ENCODE results near the gene FHIT. TPM values are rescaled to one million over a fixed set of nuclear protein-coding genes. Genes with fewer than 3 reads are reported as not detected.

FHIT gene
- total and polyA plus RNA-seq, 4 donors: 2.6 to 21.3 (median 8.7) TPM

GRCh38 chr3:59904296-59904695 lies 1347.0 kb downstream of the FHIT start:
- H3K36me3 ChIP-seq (ENCODE audit: control insufficient read depth in 4 of 4, insufficient read depth in 4 of 4, low read length in 4 of 4): no peaks in the 10 kb centered on the region
- WGBS, 2 donors: 92% methylated on average over 3 of the region's 3 CpGs
- H3K27ac ChIP-seq (ENCODE audit: low read depth in 1 of 2, low read length in 1 of 2): no peak overlapping the region
- H3K27me3 ChIP-seq (ENCODE audit: control insufficient read depth in 3 of 3, insufficient read depth in 3 of 3, low read length in 2 of 3): no peaks in the 10 kb centered on the region
- no peak overlapping the region for H3K4me3 ChIP-seq
- no peaks in the 10 kb centered on the region for H3K4me1 ChIP-seq (ENCODE audit: control insufficient read depth in 5 of 5, insufficient read depth in 5 of 5, low read length in 5 of 5)
- no peaks in the 10 kb centered on the region for H3K9me3 ChIP-seq (ENCODE audit: control insufficient read depth in 4 of 4, insufficient read depth in 3 of 4, low read length in 3 of 4)
- DNase-seq: no peak
- no peak for ATAC-seq (ENCODE audit: insufficient read depth, low FRiP score)
- no peak overlapping the region for H3K9ac ChIP-seq (ENCODE audit: insufficient read depth in 1 of 2, low read length in 2 of 2)
- TF ChIP-seq CTCF (IDR thresholded peaks at IDR 0.05; ENCODE audit: control extremely low read depth, extremely low read depth): no peak

GRCh38 chr3:59899061-59899460 lies 1352.2 kb downstream of the FHIT start:
- ATAC-seq (ENCODE audit: insufficient read depth, low FRiP score): no peak
- Histone ChIP-seq H3K27ac (ENCODE audit: low read depth in 1 of 2, low read length in 1 of 2) (no peak overlapping the region), H3K9me3 (ENCODE audit: control insufficient read depth in 4 of 4, insufficient read depth in 3 of 4, low read length in 3 of 4) (no peaks in the 10 kb centered on the region), H3K27me3 (ENCODE audit: control insufficient read depth in 3 of 3, insufficient read depth in 3 of 3, low read length in 2 of 3) (no peaks in the 10 kb centered on the region), H3K36me3 (ENCODE audit: control insufficient read depth in 4 of 4, insufficient read depth in 4 of 4, low read length in 4 of 4) (no peaks in the 10 kb centered on the region), H3K4me3 (no peak overlapping the region), H3K9ac (ENCODE audit: insufficient read depth in 1 of 2, low read length in 2 of 2) (no peak overlapping the region), H3K4me1 (ENCODE audit: control insufficient read depth in 5 of 5, insufficient read depth in 5 of 5, low read length in 5 of 5) (no peaks in the 10 kb centered on the region)
- DNase-seq: no peak
- no peak for TF ChIP-seq CTCF (IDR thresholded peaks at IDR 0.05; ENCODE audit: control extremely low read depth, extremely low read depth)
- WGBS, 2 donors: 98 to 100% methylated on average over 1 of the region's 1 CpG

- H3K27ac ChIP-seq (ENCODE audit: low read depth in 1 of 2, low read length in 1 of 2): no peak overlapping the region
- H3K36me3 ChIP-seq (ENCODE audit: control insufficient read depth in 4 of 4, insufficient read depth in 4 of 4, low read length in 4 of 4): no peaks in the 10 kb centered on the region
- ATAC-seq (ENCODE audit: insufficient read depth, low FRiP score) (no peak), DNase-seq (no peak)
- no peaks in the 10 kb centered on the region for H3K27me3 ChIP-seq (ENCODE audit: control insufficient read depth in 3 of 3, insufficient read depth in 3 of 3, low read length in 2 of 3)
- no peaks in the 10 kb centered on the region for H3K9me3 ChIP-seq (ENCODE audit: control insufficient read depth in 4 of 4, insufficient read depth in 3 of 4, low read length in 3 of 4)
- TF ChIP-seq CTCF (IDR thresholded peaks at IDR 0.05; ENCODE audit: control extremely low read depth, extremely low read depth): no peak
- 64 to 70% methylated on average over 3 of the region's 3 CpGs for WGBS, 2 donors
- no peak overlapping the region for H3K9ac ChIP-seq (ENCODE audit: insufficient read depth in 1 of 2, low read length in 2 of 2)
- H3K4me3 ChIP-seq: no peak overlapping the region
- no peaks in the 10 kb centered on the region for H3K4me1 ChIP-seq (ENCODE audit: control insufficient read depth in 5 of 5, insufficient read depth in 5 of 5, low read length in 5 of 5)
Measured at GRCh38 chr3:59895972-59896371, 1355.3 kb downstream of the FHIT start.

- H3K9ac ChIP-seq (ENCODE audit: insufficient read depth in 1 of 2, low read length in 2 of 2): no peak overlapping the region
- TF ChIP-seq CTCF (IDR thresholded peaks at IDR 0.05; ENCODE audit: control extremely low read depth, extremely low read depth): no peak
- WGBS, 2 donors: 94 to 95% methylated on average over 2 of the region's 2 CpGs
- H3K4me1 ChIP-seq (ENCODE audit: control insufficient read depth in 5 of 5, insufficient read depth in 5 of 5, low read length in 5 of 5): no peaks in the 10 kb centered on the region
- H3K9me3 ChIP-seq (ENCODE audit: control insufficient read depth in 4 of 4, insufficient read depth in 3 of 4, low read length in 3 of 4): no peaks in the 10 kb centered on the region
- DNase-seq: no peak
- no peak overlapping the region for H3K4me3 ChIP-seq
- no peak for ATAC-seq (ENCODE audit: insufficient read depth, low FRiP score)
- no peaks in the 10 kb centered on the region for H3K27me3 ChIP-seq (ENCODE audit: control insufficient read depth in 3 of 3, insufficient read depth in 3 of 3, low read length in 2 of 3)
- no peak overlapping the region for H3K27ac ChIP-seq (ENCODE audit: low read depth in 1 of 2, low read length in 1 of 2)
- H3K36me3 ChIP-seq (ENCODE audit: control insufficient read depth in 4 of 4, insufficient read depth in 4 of 4, low read length in 4 of 4): no peaks in the 10 kb centered on the region
Measured at GRCh38 chr3:59894425-59895121, 1356.7 kb downstream of the FHIT start.

Data from lung (tissue), 12 donors.